Ovary (tissue), 9 donors: Measurements from ENCODE around the gene TACR3. TPM values are rescaled to one million over a fixed set of nuclear protein-coding genes. Genes with fewer than 3 reads are reported as not detected.
"Not testable (repeated sequence)": the region's sequence is repeated elsewhere in the genome, so short reads cannot be mapped to it uniquely, and the experiment has no call there.

Experiments used
- DNase-seq, 5 donors: peaks; one replicate each; pipeline ENCODE4 v3.0.0-alpha.2; 2019 to 2020
- H3K27ac ChIP-seq, 2 donors: fragments of 200-600 bp; one replicate each; pipeline versions ENCODE4 v1.5.1 to v1.8.0; 2019 to 2022
- H3K27me3 ChIP-seq: fragments of 200-600 bp; one replicate; pipeline ENCODE4 v1.8.0; 2022
- H3K36me3 ChIP-seq: fragments of 200-600 bp; sonication (generic); one replicate; pipeline ENCODE4 v1.5.1; 2019
- H3K4me1 ChIP-seq: one replicate; pipeline ENCODE4 v1.8.1; 2013; ENCODE audit warnings: mild to moderate bottlenecking, moderate library complexity; ENCODE audit not compliant: insufficient read depth
- H3K4me3 ChIP-seq: fragments of 200-600 bp; sonication (generic); one replicate; pipeline ENCODE4 v1.5.1; 2017
- H3K9me3 ChIP-seq, 2 donors: fragments of 200-600 bp in 1 of 2; sonication (generic) in 1 of 2; one replicate each; pipeline versions ENCODE4 v1.5.1 to v1.8.1; 2013 to 2019; ENCODE audit warnings: mild to moderate bottlenecking in 1 of 2, moderate library complexity in 1 of 2
- EP300 ChIP-seq: sonication (generic); formaldehyde crosslinking; IDR thresholded peaks from one replicate; pipeline ENCODE4 v1.6.1; 2017; ENCODE audit warnings: antibody characterized with exemption
- POLR2A ChIP-seq: fragments of 450-650 bp; IDR thresholded peaks from one replicate; pipeline ENCODE4 v1.6.1; 2017; ENCODE audit warnings: antibody characterized with exemption, mild to moderate bottlenecking, moderate library complexity
- WGBS, 3 donors: extraction: QIAGEN DNeasy Blood & Tissue Kit in 1 of 3; methylation state at CpG; one replicate each; pipeline versions ENCODE4 v1.1.5 to v1.1.7; 2013 to 2017; 5-methylcytosine and 5-hydroxymethylcytosine counted together
- intact Hi-C, 4 donors: fragments of 100-400 bp; cut with DNase I; formaldehyde crosslinking; loops; one replicate each; pipeline versions ENCODE4 v1.11.0 to v1.15.1; 2022 to 2023
- polyA plus RNA-seq, 2 donors: library from polyadenylated mRNA; stranded (reverse); fragments of 200-250 nt in 1 of 2; fragments of 350-450 nt in 1 of 2; fragmentation: Illumina TruSeq in 1 of 2; extraction: RNeasy Lipid Tissue Mini Kit (QIAGEN cat#74804) in 1 of 2; gene quantifications; one replicate each; pipeline ENCODE4 v1.2.3, GENCODE V29; 2013 to 2014
- total RNA-seq, 7 donors: library from RNA; depleted of rRNA in 2 of 7; stranded (reverse); fragments of >200 nt in 2 of 7; fragmentation: NEBNext Ultra II Directional in 3 of 7; extraction: Animal tissue kit (Norgen Biotek cat#: 25700) in 3 of 7; gene quantifications; one replicate each; pipeline versions ENCODE4 v1.1.0 to v1.2.4, GENCODE V29; 2016 to 2023
- TF ChIP-seq, protein P1 (sequence below), 3 donors: fragments of 450-650 bp in 2 of 3; fragments of 200-600 bp in 1 of 3; IDR thresholded peaks; one replicate each; pipeline versions ENCODE4 v1.5.1 to v1.8.0; 2016 to 2022; ENCODE audit warnings: antibody characterized with exemption in 3 of 3, mild to moderate bottlenecking in 1 of 3
- donor health status: DM: no; HTN: no; CAD: no; lungs with moderate emphysema.
- donor health status: DM: no; HTN: no; CAD: no.
- donor health status: Bipolar disorder and iron deficiency.
- donor health status: DM: yes; HTN: yes; CAD: no.
- donor health status: DM: no; HTN: no; CAD: no.
- donor health status: DM: yes; HTN: yes; CAD: no.

The TACR3 gene
- total and polyA plus RNA-seq, 9 donors, result 0.01 TPM; not detected in 8

DNA sequence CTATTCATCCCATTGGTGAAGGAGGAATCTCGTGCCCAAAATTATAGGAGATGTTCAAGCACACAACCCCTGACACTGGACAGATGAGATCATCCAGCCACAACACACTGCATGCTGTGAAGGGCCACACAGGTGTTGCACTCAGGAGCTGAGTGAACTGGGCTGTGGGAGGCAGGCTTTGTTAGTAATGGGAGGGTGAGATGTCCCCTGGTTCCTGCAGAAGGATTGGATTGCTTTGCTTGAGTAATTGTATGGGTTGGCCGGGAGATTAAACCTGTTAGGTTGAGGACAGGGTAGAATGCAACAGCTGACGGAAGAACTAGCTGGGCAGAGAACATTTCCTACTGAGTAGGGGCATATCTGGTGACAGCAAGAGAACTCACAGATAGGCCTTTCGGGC lies 152.2 kb downstream of the TACR3 start:
- no peak overlapping the region for H3K27ac ChIP-seq
- no peak for DNase-seq
- TF ChIP-seq, protein P1, sequence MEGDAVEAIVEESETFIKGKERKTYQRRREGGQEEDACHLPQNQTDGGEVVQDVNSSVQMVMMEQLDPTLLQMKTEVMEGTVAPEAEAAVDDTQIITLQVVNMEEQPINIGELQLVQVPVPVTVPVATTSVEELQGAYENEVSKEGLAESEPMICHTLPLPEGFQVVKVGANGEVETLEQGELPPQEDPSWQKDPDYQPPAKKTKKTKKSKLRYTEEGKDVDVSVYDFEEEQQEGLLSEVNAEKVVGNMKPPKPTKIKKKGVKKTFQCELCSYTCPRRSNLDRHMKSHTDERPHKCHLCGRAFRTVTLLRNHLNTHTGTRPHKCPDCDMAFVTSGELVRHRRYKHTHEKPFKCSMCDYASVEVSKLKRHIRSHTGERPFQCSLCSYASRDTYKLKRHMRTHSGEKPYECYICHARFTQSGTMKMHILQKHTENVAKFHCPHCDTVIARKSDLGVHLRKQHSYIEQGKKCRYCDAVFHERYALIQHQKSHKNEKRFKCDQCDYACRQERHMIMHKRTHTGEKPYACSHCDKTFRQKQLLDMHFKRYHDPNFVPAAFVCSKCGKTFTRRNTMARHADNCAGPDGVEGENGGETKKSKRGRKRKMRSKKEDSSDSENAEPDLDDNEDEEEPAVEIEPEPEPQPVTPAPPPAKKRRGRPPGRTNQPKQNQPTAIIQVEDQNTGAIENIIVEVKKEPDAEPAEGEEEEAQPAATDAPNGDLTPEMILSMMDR (IDR thresholded peaks at IDR 0.05), result no peak
- TF ChIP-seq POLR2A, result no peak
- TF ChIP-seq EP300, result no peak
- no peaks in the 10 kb centered on the region for H3K36me3 ChIP-seq
- H3K9me3 ChIP-seq, result no peaks in the 10 kb centered on the region
- no peaks in the 10 kb centered on the region for H3K27me3 ChIP-seq
- intact Hi-C loops, result no loop called here
- 78 to 82% (median 81%) methylated on average over 4 of the region's 4 CpGs for WGBS, 3 donors
- no peaks in the 10 kb centered on the region for H3K4me1 ChIP-seq
- no peak overlapping the region for H3K4me3 ChIP-seq

DNA sequence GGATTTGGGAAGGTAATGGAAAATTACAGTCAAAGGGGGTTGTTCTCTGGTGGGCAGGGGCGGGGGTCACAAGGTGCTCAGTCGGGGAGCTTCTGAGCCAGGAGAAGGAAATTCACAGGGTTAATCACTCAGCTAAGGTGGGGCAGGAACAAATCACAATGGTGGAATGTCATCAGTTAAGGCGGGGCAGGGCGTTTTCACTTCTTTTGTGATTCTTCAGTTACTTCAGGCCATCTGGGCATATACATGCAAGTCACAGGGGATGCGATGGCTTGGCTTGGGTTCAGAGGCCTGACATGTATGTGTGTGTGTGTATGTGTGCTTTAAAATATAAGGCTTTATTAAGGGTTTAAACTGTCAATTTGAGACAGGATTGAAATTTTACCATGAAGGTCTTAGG lies 160.6 kb downstream of the TACR3 start:
- DNase-seq, intact Hi-C loops, H3K4me1 ChIP-seq, H3K36me3 ChIP-seq, H3K27ac ChIP-seq, H3K9me3 ChIP-seq, H3K4me3 ChIP-seq, H3K27me3 ChIP-seq: not testable (repeated sequence)
- 71 to 82% (median 73%) methylated on average over 3 to 5 of the region's 5 CpGs for WGBS, 3 donors
